ENCODE results near the gene TREM1.

DNA sequence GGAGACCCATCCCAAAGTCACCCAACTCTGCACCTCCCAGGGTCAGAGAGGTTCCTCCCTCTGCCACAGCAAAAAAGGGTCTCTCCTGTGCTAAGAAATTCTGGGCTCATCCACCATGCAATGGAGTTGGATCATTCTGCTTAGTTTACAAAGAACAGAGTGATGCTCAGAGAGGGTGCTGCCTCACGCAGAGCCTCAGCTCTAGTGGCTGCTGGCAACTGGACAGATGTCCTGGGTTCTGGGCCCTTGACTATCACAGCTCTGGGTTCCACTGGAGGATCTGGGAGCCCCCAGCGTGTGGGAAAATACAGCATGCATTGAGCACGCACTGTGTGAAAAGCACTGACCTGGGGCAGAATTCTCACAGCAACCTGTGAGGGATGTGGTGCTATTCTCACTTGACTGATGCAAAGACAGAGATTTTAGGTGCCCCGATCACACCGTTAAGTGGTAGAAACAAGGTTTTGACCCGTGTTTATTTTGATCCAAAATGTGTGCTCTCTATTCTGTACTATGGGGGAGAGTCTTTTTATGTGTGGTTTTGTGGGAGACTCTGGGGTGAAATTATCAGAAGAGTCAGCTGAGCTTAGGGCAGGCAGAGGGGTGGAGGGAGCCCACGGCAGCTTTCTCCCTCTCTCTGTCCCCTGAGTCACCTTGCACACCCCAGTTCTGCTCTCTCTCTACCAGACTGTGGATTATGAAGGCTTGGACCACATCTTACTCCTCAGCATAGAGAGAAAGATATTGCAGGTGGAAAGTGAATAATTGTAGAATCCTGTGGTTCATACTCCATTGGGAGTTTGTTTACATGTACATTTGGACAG lies 38.4 kb downstream of the TREM1 start:
- TF ChIP-seq, protein P1, sequence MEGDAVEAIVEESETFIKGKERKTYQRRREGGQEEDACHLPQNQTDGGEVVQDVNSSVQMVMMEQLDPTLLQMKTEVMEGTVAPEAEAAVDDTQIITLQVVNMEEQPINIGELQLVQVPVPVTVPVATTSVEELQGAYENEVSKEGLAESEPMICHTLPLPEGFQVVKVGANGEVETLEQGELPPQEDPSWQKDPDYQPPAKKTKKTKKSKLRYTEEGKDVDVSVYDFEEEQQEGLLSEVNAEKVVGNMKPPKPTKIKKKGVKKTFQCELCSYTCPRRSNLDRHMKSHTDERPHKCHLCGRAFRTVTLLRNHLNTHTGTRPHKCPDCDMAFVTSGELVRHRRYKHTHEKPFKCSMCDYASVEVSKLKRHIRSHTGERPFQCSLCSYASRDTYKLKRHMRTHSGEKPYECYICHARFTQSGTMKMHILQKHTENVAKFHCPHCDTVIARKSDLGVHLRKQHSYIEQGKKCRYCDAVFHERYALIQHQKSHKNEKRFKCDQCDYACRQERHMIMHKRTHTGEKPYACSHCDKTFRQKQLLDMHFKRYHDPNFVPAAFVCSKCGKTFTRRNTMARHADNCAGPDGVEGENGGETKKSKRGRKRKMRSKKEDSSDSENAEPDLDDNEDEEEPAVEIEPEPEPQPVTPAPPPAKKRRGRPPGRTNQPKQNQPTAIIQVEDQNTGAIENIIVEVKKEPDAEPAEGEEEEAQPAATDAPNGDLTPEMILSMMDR (IDR thresholded peaks at IDR 0.05), result no peak
- TF ChIP-seq POLR2A (IDR thresholded peaks at IDR 0.05), result no peak
